Measurements from ENCODE around the gene COG5. TPM values are rescaled to one million over a fixed set of nuclear protein-coding genes. Genes with fewer than 3 reads are reported as not detected.

The COG5 gene
- total RNA-seq, 2 donors from 2014 or later: 50.1 to 102 TPM

- Histone ChIP-seq H3K4me3 (no peak overlapping the region), H3K27me3 (no peaks in the 10 kb centered on the region), H3K36me3 (replicated peaks in 1 of 2; ENCODE audit: insufficient read depth in 1 of 2, low read depth in 2 of 2) (no peaks in the 10 kb centered on the region), H3K9me3 (no peaks in the 10 kb centered on the region), H3K4me1 (peaks cover 21% of the 10 kb centered on the region), H3K27ac (no peak overlapping the region)
- 83 to 94% methylated on average over 3 of the region's 3 CpGs for WGBS, 2 donors
- DNase-seq (no peak), ATAC-seq (no peak)
- TF ChIP-seq POLR2A (IDR thresholded peaks at IDR 0.05) (no peak), CTCF (IDR thresholded peaks at IDR 0.05) (no peak)
- intact Hi-C loops (cut with DNase I): no loop called here
Measured at GRCh38 chr7:107502154-107502553, 61.6 kb downstream of the COG5 start.

- 65 to 95% methylated on average over 1 of the region's 1 CpG for WGBS, 2 donors
- Histone ChIP-seq H3K36me3 (replicated peaks in 1 of 2; ENCODE audit: insufficient read depth in 1 of 2, low read depth in 2 of 2) (no peaks in the 10 kb centered on the region), H3K4me1 (peaks cover 16% of the 10 kb centered on the region), H3K9me3 (no peaks in the 10 kb centered on the region), H3K27ac (no peak overlapping the region), H3K27me3 (no peaks in the 10 kb centered on the region), H3K4me3 (no peak overlapping the region)
- TF ChIP-seq CTCF (IDR thresholded peaks at IDR 0.05) (peak in 4 of 7 experiments; percentile 8 to 25 (median 15)), POLR2A (IDR thresholded peaks at IDR 0.05) (no peak)
- ATAC-seq: no peak
- peak in 1 of 4 donors; percentile 22 for DNase-seq
- intact Hi-C loops (cut with DNase I): no loop called here
Measured at GRCh38 chr7:107501593-107501992, 62.1 kb downstream of the COG5 start.

GRCh38 chr7:107499731-107500130, 64.0 kb downstream of the COG5 start:
- DNase-seq (no peak), ATAC-seq (no peak)
- WGBS, 2 donors: 90 to 95% methylated on average over 4 of the region's 4 CpGs
- H3K4me1 ChIP-seq: peaks cover under 1% of the 10 kb centered on the region
- no peaks in the 10 kb centered on the region for H3K9me3 ChIP-seq
- no peaks in the 10 kb centered on the region for H3K36me3 ChIP-seq (replicated peaks in 1 of 2; ENCODE audit: insufficient read depth in 1 of 2, low read depth in 2 of 2)
- no peaks in the 10 kb centered on the region for H3K27me3 ChIP-seq
- H3K27ac ChIP-seq: no peak overlapping the region
- TF ChIP-seq CTCF (IDR thresholded peaks at IDR 0.05): no peak
- no peak for TF ChIP-seq POLR2A (IDR thresholded peaks at IDR 0.05)
- no peak overlapping the region for H3K4me3 ChIP-seq
- intact Hi-C loops (cut with DNase I): no loop called here

- Histone ChIP-seq H3K4me1 (peaks cover 5% of the 10 kb centered on the region), H3K4me3 (no peak overlapping the region), H3K27me3 (no peaks in the 10 kb centered on the region), H3K27ac (no peak overlapping the region), H3K36me3 (replicated peaks in 1 of 2; ENCODE audit: insufficient read depth in 1 of 2, low read depth in 2 of 2) (no peaks in the 10 kb centered on the region), H3K9me3 (no peaks in the 10 kb centered on the region)
- TF ChIP-seq POLR2A (IDR thresholded peaks at IDR 0.05) (no peak), CTCF (IDR thresholded peaks at IDR 0.05) (no peak)
- ATAC-seq (no peak), DNase-seq (no peak)
- intact Hi-C loops (cut with DNase I): no loop called here
Measured at GRCh38 chr7:107495516-107495915, 68.2 kb downstream of the COG5 start.

GRCh38 chr7:107494884-107495283, 68.8 kb downstream of the COG5 start:
- Histone ChIP-seq H3K36me3 (replicated peaks in 1 of 2; ENCODE audit: insufficient read depth in 1 of 2, low read depth in 2 of 2) (no peaks in the 10 kb centered on the region), H3K27ac (no peak overlapping the region), H3K9me3 (no peaks in the 10 kb centered on the region), H3K4me1 (peaks cover 5% of the 10 kb centered on the region), H3K4me3 (no peak overlapping the region), H3K27me3 (no peaks in the 10 kb centered on the region)
- no peak for TF ChIP-seq POLR2A (IDR thresholded peaks at IDR 0.05)
- no peak for TF ChIP-seq CTCF (IDR thresholded peaks at IDR 0.05)
- DNase-seq (no peak), ATAC-seq (no peak)
- WGBS, 2 donors: 90 to 94% methylated on average over 6 of the region's 6 CpGs
- intact Hi-C loops (cut with DNase I): no loop called here
